ENCODE measurements around the gene PAGR1. TPM values are rescaled to one million over a fixed set of nuclear protein-coding genes. Genes with fewer than 3 reads are reported as not detected.

Gene PAGR1
- total and polyA plus RNA-seq, 2 of the 13 experiments (the other 11 are each of a cell fraction or from before 2014, with no cell fraction given): 9.8 to 66.4 TPM

GRCh38 chr16:29836623-29837022, 20.7 kb downstream of the PAGR1 start:
- Histone ChIP-seq H3K27ac (ENCODE audit: extremely low read length, insufficient read depth, low read length) (no peak overlapping the region), H3K4me2 (ENCODE audit: low read depth, low read length) (no peak overlapping the region), H3K4me3 (replicated peaks in 1 of 3; ENCODE audit: insufficient read depth in 1 of 3, low read depth in 2 of 3, low read length in 3 of 3) (no peak overlapping the region), H2AFZ (ENCODE audit: low read length) (no peak overlapping the region), H3K9ac (ENCODE audit: insufficient read depth, low read depth, low read length) (no peak overlapping the region), H3K9me3 (ENCODE audit: low read length) (no peaks in the 10 kb centered on the region), H3K36me3 (replicated peaks in 1 of 2; ENCODE audit: control insufficient read depth in 1 of 2, insufficient read depth in 2 of 2, low read length in 2 of 2) (peaks cover 5 to 13% of the 10 kb centered on the region in 2 experiments; a peak in 4 of 5 replicates), H4K20me1 (ENCODE audit: insufficient read depth, low read length) (no peaks in the 10 kb centered on the region), H3K27me3 (ENCODE audit: control insufficient read depth in 1 of 2, insufficient read depth in 2 of 2, low read length in 2 of 2) (no peaks in the 10 kb centered on the region), H3K79me2 (ENCODE audit: insufficient read depth, low read length) (no peaks in the 10 kb centered on the region), H3K4me1 (ENCODE audit: insufficient read depth, low read length) (no peaks in the 10 kb centered on the region)
- POLR2A ChIA-PET: interaction anchor here (1.4 kb wide), 1 partner anchor 12 kb away, joined by 3 read pairs; no protein-coding TSS in a partner anchor
- intact Hi-C loops (cut with micrococcal nuclease; ENCODE audit: unreplicated experiment) (no loop called here), in situ Hi-C loops (cut with HindIII; ENCODE audit: extremely low pct_ligation_motif_present, low pct_unique_long_range_greater_than_20kb) (no loop called here)
- 98% methylated on average over 3 of the region's 15 CpGs for WGBS (ENCODE audit: low lambda C conversion rate)
- DNase-seq (ENCODE audit: low spot score) (no peak), ATAC-seq (no peak), FAIRE-seq (no peak)
- CTCF ChIA-PET (ENCODE audit: low intra/inter-chr PET ratio, low total read pairs): interaction anchor here (0.6 kb wide), 1 partner anchor 130 kb away, joined by 3 read pairs; no protein-coding TSS in a partner anchor
- TF ChIP-seq ZNF180 (CRISPR knock-in tag; IDR thresholded peaks at IDR 0.05; ENCODE audit: borderline replicate concordance, low read depth): no peak
- no peak for TF ChIP-seq ZNF644 (CRISPR knock-in tag; IDR thresholded peaks at IDR 0.05; ENCODE audit: low read depth)
- TF ChIP-seq THYN1 (CRISPR knock-in tag; IDR thresholded peaks at IDR 0.05; ENCODE audit: borderline replicate concordance, low read depth): no peak
- no peak for TF ChIP-seq THAP8 (CRISPR knock-in tag; IDR thresholded peaks at IDR 0.05; ENCODE audit: borderline replicate concordance)
- TF ChIP-seq ZNF12 (CRISPR knock-in tag; IDR thresholded peaks at IDR 0.05): no peak
- no TSS peak for BruUV-seq (replicated peaks)

GRCh38 chr16:29837841-29838240, 21.9 kb downstream of the PAGR1 start:
- H3K27ac ChIP-seq (ENCODE audit: extremely low read length, insufficient read depth, low read length): no peak overlapping the region
- H3K4me2 ChIP-seq (ENCODE audit: low read depth, low read length): no peak overlapping the region
- DNase-seq (ENCODE audit: low spot score) (no peak), FAIRE-seq (no peak), ATAC-seq (no peak)
- intact Hi-C loops (cut with micrococcal nuclease; ENCODE audit: unreplicated experiment): no loop called here
- H2AFZ ChIP-seq (ENCODE audit: low read length): no peak overlapping the region
- CTCF ChIA-PET (ENCODE audit: low intra/inter-chr PET ratio, low total read pairs): no interaction called here
- H3K27me3 ChIP-seq (ENCODE audit: control insufficient read depth in 1 of 2, insufficient read depth in 2 of 2, low read length in 2 of 2): no peaks in the 10 kb centered on the region
- POLR2A ChIA-PET: interaction anchor here (1.3 to 2.0 kb wide), 2 partner anchors 8 to 13 kb away, joined by 3 to 7 read pairs; no protein-coding TSS in a partner anchor
- peaks cover 5 to 13% of the 10 kb centered on the region in 2 experiments; a peak in 4 of 5 replicates for H3K36me3 ChIP-seq (replicated peaks in 1 of 2; ENCODE audit: control insufficient read depth in 1 of 2, insufficient read depth in 2 of 2, low read length in 2 of 2)
- H3K79me2 ChIP-seq (ENCODE audit: insufficient read depth, low read length): no peaks in the 10 kb centered on the region
- no peaks in the 10 kb centered on the region for H3K4me1 ChIP-seq (ENCODE audit: insufficient read depth, low read length)
- in situ Hi-C loops (cut with HindIII; ENCODE audit: extremely low pct_ligation_motif_present, low pct_unique_long_range_greater_than_20kb): no loop called here
- H4K20me1 ChIP-seq (ENCODE audit: insufficient read depth, low read length): no peaks in the 10 kb centered on the region
- no peaks in the 10 kb centered on the region for H3K9me3 ChIP-seq (ENCODE audit: low read length)
- whole genome bisulfite sequencing (ENCODE audit: low lambda C conversion rate): 98% methylated on average over 5 of the region's 5 CpGs
- H3K4me3 ChIP-seq (replicated peaks in 1 of 3; ENCODE audit: insufficient read depth in 1 of 3, low read depth in 2 of 3, low read length in 3 of 3): no peak overlapping the region
- BruUV-seq (replicated peaks): no TSS peak
- no peak overlapping the region for H3K9ac ChIP-seq (ENCODE audit: insufficient read depth, low read depth, low read length)
- TF ChIP-seq ZNF761 (CRISPR knock-in tag; conservative IDR thresholded peaks at IDR 0.05) (no peak), NCOA2 (CRISPR knock-in tag; IDR thresholded peaks at IDR 0.05) (no peak), ZNF274 (CRISPR knock-in tag; IDR thresholded peaks at IDR 0.05) (no peak), AHDC1 (CRISPR knock-in tag; IDR thresholded peaks at IDR 0.05; ENCODE audit: borderline replicate concordance) (no peak), THAP11 (CRISPR knock-in tag; IDR thresholded peaks at IDR 0.05) (no peak), FOXK2 (IDR thresholded peaks at IDR 0.05) (no peak), DNMT3B (CRISPR knock-in tag; conservative IDR thresholded peaks at IDR 0.05) (no peak), KMT2A (CRISPR knock-in tag; IDR thresholded peaks at IDR 0.05) (no peak), ZBTB1 (CRISPR knock-in tag; IDR thresholded peaks at IDR 0.05; ENCODE audit: borderline replicate concordance) (no peak), ZSCAN30 (CRISPR knock-in tag; IDR thresholded peaks at IDR 0.05) (no peak)

Measured in HepG2 (cell line).